Esophagus (tissue), 2 donors: Measurements from ENCODE around the gene TCEA3. TPM values are rescaled to one million over a fixed set of nuclear protein-coding genes. Genes with fewer than 3 reads are reported as not detected.
A peak's percentile ranks its signal among the peaks of the same experiment; 100 is the strongest.

ENCODE experiments used
- H3K27ac ChIP-seq, 2 donors: one replicate each; pipeline ENCODE4 v1.5.1; 2013; ENCODE audit warnings: low read depth in 2 of 2, mild to moderate bottlenecking in 2 of 2, inconsistent platforms in 1 of 2, low read length in 1 of 2, moderate library complexity in 1 of 2
- H3K27me3 ChIP-seq, 2 donors: one replicate each; pipeline ENCODE4 v1.6.1; 2013; ENCODE audit warnings: low read length in 2 of 2, control low read depth in 1 of 2, mild to moderate bottlenecking in 1 of 2; ENCODE audit not compliant: insufficient read depth in 2 of 2, control insufficient read depth in 1 of 2
- H3K36me3 ChIP-seq, 2 donors: one replicate each; pipeline ENCODE4 v1.6.1; 2013; ENCODE audit warnings: low read length in 1 of 2; ENCODE audit not compliant: control insufficient read depth in 2 of 2, insufficient read depth in 2 of 2
- H3K4me1 ChIP-seq, 2 donors: one replicate each; pipeline ENCODE4 v1.6.1; 2013; ENCODE audit warnings: low read length in 1 of 2; ENCODE audit not compliant: control insufficient read depth in 2 of 2, insufficient read depth in 2 of 2
- H3K4me3 ChIP-seq, 2 donors: one replicate each; pipeline ENCODE4 v1.5.1; 2013; ENCODE audit warnings: low read length in 2 of 2, mild to moderate bottlenecking in 2 of 2, low read depth in 1 of 2, moderate library complexity in 1 of 2
- H3K9me3 ChIP-seq, 2 donors: one replicate each; pipeline ENCODE4 v1.6.1; 2013; ENCODE audit warnings: mild to moderate bottlenecking in 2 of 2, low read depth in 1 of 2, low read length in 1 of 2, moderate library complexity in 1 of 2; ENCODE audit not compliant: control insufficient read depth in 2 of 2, insufficient read depth in 1 of 2
- WGBS, 2 donors: extraction: QIAGEN DNeasy Blood & Tissue Kit; methylation state at CpG; one replicate each; pipeline ENCODE4 v1.1.7; 2013; 5-methylcytosine and 5-hydroxymethylcytosine counted together
- polyA plus RNA-seq, 2 donors: library from polyadenylated mRNA; stranded (reverse); fragments of 200-250 nt; gene quantifications; one replicate each; pipeline ENCODE4 v1.2.3, GENCODE V29; 2013
- donor health status: healthy with polysubstance abuse.
- donor health status: Bipolar disorder and iron deficiency.

TCEA3 gene
- 10 to 100 TPM; 22.0 to 37.7 TPM for polyA plus RNA-seq

- H3K9me3 ChIP-seq = no peaks in the 10 kb centered on the region
- peak within 1 kb of the TSS; percentile 36 to 83 for H3K27ac ChIP-seq
- H3K36me3 ChIP-seq = peaks cover 0 to 2% of the 10 kb centered on the region in 2 donors
- WGBS, 2 donors = 1% methylated on average over 72 to 84 of the region's 84 CpGs
- H3K4me3 ChIP-seq = peak within 1 kb of the TSS; percentile 58 to 64
- no peaks in the 10 kb centered on the region for H3K27me3 ChIP-seq
- peaks cover 0 to 14% of the 10 kb centered on the region in 2 donors for H3K4me1 ChIP-seq
Observed at GRCh38 chr1:23424293-23425192, at the start of gene TCEA3. TCEA3 (minus strand) TSS chr1:23424748; CDS start chr1:23424633, 115 bp downstream.

GRCh38 chr1:23473037-23473800 lies 48.7 kb upstream of the TCEA3 start:
- peaks cover 3 to 5% of the 10 kb centered on the region in 2 donors for H3K4me1 ChIP-seq
- no peak overlapping the region for H3K4me3 ChIP-seq
- no peaks in the 10 kb centered on the region for H3K9me3 ChIP-seq
- peak overlapping the region; percentile 50 to 82 for H3K27ac ChIP-seq
- WGBS, 2 donors = 70 to 71% methylated on average over 6 of the region's 6 CpGs
- no peaks in the 10 kb centered on the region for H3K36me3 ChIP-seq
- no peaks in the 10 kb centered on the region for H3K27me3 ChIP-seq

GRCh38 chr1:23472351-23473036 lies 47.9 kb upstream of the TCEA3 start:
- Histone ChIP-seq H3K9me3 (no peaks in the 10 kb centered on the region), H3K27me3 (no peaks in the 10 kb centered on the region), H3K27ac (peak overlapping the region in 1 of 2 donors; percentile 52), H3K36me3 (no peaks in the 10 kb centered on the region), H3K4me1 (peaks cover 3 to 5% of the 10 kb centered on the region in 2 donors), H3K4me3 (no peak overlapping the region)
- WGBS, 2 donors = 89 to 90% methylated on average over 5 of the region's 5 CpGs

GRCh38 chr1:23471473-23472075 lies 47.0 kb upstream of the TCEA3 start:
- Histone ChIP-seq H3K36me3 (no peaks in the 10 kb centered on the region), H3K27me3 (no peaks in the 10 kb centered on the region), H3K4me3 (no peak overlapping the region), H3K27ac (no peak overlapping the region), H3K4me1 (peaks cover 3 to 5% of the 10 kb centered on the region in 2 donors), H3K9me3 (no peaks in the 10 kb centered on the region)
- WGBS, 2 donors = 80 to 82% methylated on average over 4 of the region's 4 CpGs

GRCh38 chr1:23470282-23471070 lies 45.9 kb upstream of the TCEA3 start:
- WGBS, 2 donors = 69 to 74% methylated on average over 12 of the region's 12 CpGs
- no peaks in the 10 kb centered on the region for H3K36me3 ChIP-seq
- peaks cover 3 to 5% of the 10 kb centered on the region in 2 donors for H3K4me1 ChIP-seq
- H3K27me3 ChIP-seq = no peaks in the 10 kb centered on the region
- no peak overlapping the region for H3K4me3 ChIP-seq
- H3K27ac ChIP-seq = peak overlapping the region in 1 of 2 donors; percentile 26
- H3K9me3 ChIP-seq = no peaks in the 10 kb centered on the region

GRCh38 chr1:23469372-23469982 lies 44.9 kb upstream of the TCEA3 start:
- WGBS, 2 donors = 52 to 59% methylated on average over 5 of the region's 5 CpGs
- no peaks in the 10 kb centered on the region for H3K9me3 ChIP-seq
- no peaks in the 10 kb centered on the region for H3K36me3 ChIP-seq
- H3K27ac ChIP-seq = peak overlapping the region in 1 of 2 donors; percentile 33
- peaks cover 0 to 3% of the 10 kb centered on the region in 2 donors for H3K4me1 ChIP-seq
- no peak overlapping the region for H3K4me3 ChIP-seq
- no peaks in the 10 kb centered on the region for H3K27me3 ChIP-seq

GRCh38 chr1:23466423-23466989 lies 42.0 kb upstream of the TCEA3 start:
- peaks cover 0 to 3% of the 10 kb centered on the region in 2 donors for H3K4me1 ChIP-seq
- no peaks in the 10 kb centered on the region for H3K27me3 ChIP-seq
- no peak overlapping the region for H3K4me3 ChIP-seq
- WGBS, 2 donors = 96 to 98% methylated on average over 3 of the region's 3 CpGs
- no peak overlapping the region for H3K27ac ChIP-seq
- H3K36me3 ChIP-seq = no peaks in the 10 kb centered on the region
- no peaks in the 10 kb centered on the region for H3K9me3 ChIP-seq

- 75 to 84% methylated on average over 3 of the region's 3 CpGs for WGBS, 2 donors
- H3K27me3 ChIP-seq = no peaks in the 10 kb centered on the region
- H3K9me3 ChIP-seq = no peaks in the 10 kb centered on the region
- H3K4me3 ChIP-seq = no peak overlapping the region
- H3K27ac ChIP-seq = no peak overlapping the region
- H3K36me3 ChIP-seq = no peaks in the 10 kb centered on the region
- no peaks in the 10 kb centered on the region for H3K4me1 ChIP-seq
Observed at GRCh38 chr1:23463286-23463685, 38.7 kb upstream of the TCEA3 start.
